Pancreas (tissue), 10 donors: ENCODE data around the gene MX2. TPM values are rescaled to one million over a fixed set of nuclear protein-coding genes. Genes with fewer than 3 reads are reported as not detected.

Source experiments
- ATAC-seq, 4 donors: fragments of 200-7000 bp; cut with Tn5 transposase; one replicate each; pipeline versions ENCODE4 v1.8.0 to v1.9.1; 2020; ENCODE audit warnings: mild to moderate bottlenecking in 4 of 4, moderate library complexity in 4 of 4
- DNase-seq, 6 donors: peaks; one replicate each; pipeline ENCODE4 v3.0.0-alpha.2; 2020
- FAIRE-seq: peaks from 2 replicates; lab custom pipeline; 2012; peaks lifted over from hg19 to GRCh38; lab: Jason Lieb, UNC
- H3K27ac ChIP-seq, 4 donors: fragments of 200-600 bp; sonication (generic); 1 replicate in 3 of 4; 2 replicates in 1 of 4; pipeline versions ENCODE4 v1.5.0 to v1.8.0; 2020
- H3K27me3 ChIP-seq, 4 donors: fragments of 200-600 bp; one replicate each; pipeline ENCODE4 v1.8.0; 2021
- H3K36me3 ChIP-seq, 3 donors: fragments of 200-600 bp; sonication (generic) in 1 of 3; one replicate each; pipeline versions ENCODE4 v1.5.0 to v1.8.0; 2020 to 2021
- H3K4me1 ChIP-seq, 3 donors: fragments of 200-600 bp; one replicate each; pipeline ENCODE4 v1.8.0; 2021
- H3K4me3 ChIP-seq, 4 donors: fragments of 200-600 bp; sonication (generic) in 2 of 4; one replicate each; pipeline versions ENCODE4 v1.5.0 to v1.8.0; 2020 to 2021
- H3K9me3 ChIP-seq, 4 donors: fragments of 200-600 bp; one replicate each; pipeline ENCODE4 v1.8.0; 2021
- CTCF ChIP-seq, 4 donors: fragments of 200-600 bp; sonication (generic) in 3 of 4; IDR thresholded peaks; one replicate each; pipeline versions ENCODE4 v1.5.0 to v1.8.0; 2021; ENCODE audit warnings: antibody characterized with exemption in 4 of 4
- WGBS, 2 donors: extraction: QIAGEN DNeasy Blood & Tissue Kit; methylation state at CpG; one replicate each; pipeline ENCODE4 v1.1.7; 2013; 5-methylcytosine and 5-hydroxymethylcytosine counted together
- intact Hi-C, 3 donors: fragments of 100-400 bp; cut with DNase I; formaldehyde crosslinking; loops; one replicate each; pipeline versions ENCODE4 v1.11.1 to v1.14.2; 2022
- polyA plus RNA-seq, 2 donors: library from polyadenylated mRNA; stranded (reverse); fragments of 200-250 nt; gene quantifications; one replicate each; pipeline ENCODE4 v1.2.3, GENCODE V29; 2013
- total RNA-seq, 6 donors: library from RNA; stranded (reverse); fragmentation: NEBNext Ultra II Directional in 4 of 6; extraction: Animal tissue kit (Norgen Biotek cat#: 25700) in 4 of 6; gene quantifications; one replicate each; pipeline versions ENCODE4 v1.2.1 to v1.2.4, GENCODE V29; 2021 to 2023
- donor health status: healthy with polysubstance abuse.
- donor health status: DM: no; HTN: no; CAD: no; lungs with moderate emphysema.
- donor health status: DM: no; HTN: no; CAD: no.
- donor health status: control.
- donor health status: control.
- donor health status: Bipolar disorder and iron deficiency.
- donor health status: DM: yes; HTN: yes; CAD: no.
- donor health status: DM: no; HTN: no; CAD: no.
- donor health status: DM: no; HTN: no; CAD: no.
- donor health status: DM: yes; HTN: yes; CAD: no.

MX2 gene
- total and polyA plus RNA-seq, 8 donors = 2.0 to 5.4 (median 4.1) TPM

GRCh38 chr21:41405321-41405720 is 43.5 kb downstream of the MX2 start:
- TF ChIP-seq CTCF (IDR thresholded peaks at IDR 0.05) = no peak
- Histone ChIP-seq H3K9me3 (no peaks in the 10 kb centered on the region), H3K36me3 (no peaks in the 10 kb centered on the region), H3K27ac (no peak overlapping the region), H3K4me1 (no peaks in the 10 kb centered on the region), H3K27me3 (no peaks in the 10 kb centered on the region), H3K4me3 (no peak overlapping the region)
- FAIRE-seq = no peak
- intact Hi-C loops = no loop called here
- no peak for DNase-seq
- 94 to 100% methylated on average over 4 of the region's 4 CpGs for WGBS, 2 donors
- no peak for ATAC-seq

GRCh38 chr21:41406340-41406739 is 44.5 kb downstream of the MX2 start:
- Histone ChIP-seq H3K27ac (no peak overlapping the region), H3K4me1 (no peaks in the 10 kb centered on the region), H3K4me3 (no peak overlapping the region), H3K27me3 (no peaks in the 10 kb centered on the region), H3K9me3 (no peaks in the 10 kb centered on the region), H3K36me3 (no peaks in the 10 kb centered on the region)
- WGBS, 2 donors = 81 to 85% methylated on average over 6 of the region's 6 CpGs
- ATAC-seq (no peak), DNase-seq (no peak), FAIRE-seq (no peak)
- intact Hi-C loops = no loop called here
- no peak for TF ChIP-seq CTCF (IDR thresholded peaks at IDR 0.05)

GRCh38 chr21:41407541-41408460 is 46.0 kb downstream of the MX2 start:
- FAIRE-seq = no peak
- no peaks in the 10 kb centered on the region for H3K9me3 ChIP-seq
- H3K27me3 ChIP-seq = no peaks in the 10 kb centered on the region
- H3K27ac ChIP-seq = no peak overlapping the region
- H3K4me3 ChIP-seq = no peak overlapping the region
- TF ChIP-seq CTCF (IDR thresholded peaks at IDR 0.05) = no peak
- no peaks in the 10 kb centered on the region for H3K4me1 ChIP-seq
- no peak for ATAC-seq
- H3K36me3 ChIP-seq = no peaks in the 10 kb centered on the region
- DNase-seq = no peak
- intact Hi-C loops = no loop called here
- 92% methylated on average over 24 of the region's 24 CpGs for WGBS, 2 donors

- no peaks in the 10 kb centered on the region for H3K9me3 ChIP-seq
- H3K27me3 ChIP-seq = no peaks in the 10 kb centered on the region
- H3K4me1 ChIP-seq = no peaks in the 10 kb centered on the region
- H3K27ac ChIP-seq = no peak overlapping the region
- 83 to 86% methylated on average over 1 of the region's 1 CpG for WGBS, 2 donors
- no peak for FAIRE-seq
- H3K4me3 ChIP-seq = no peak overlapping the region
- no peak for TF ChIP-seq CTCF (IDR thresholded peaks at IDR 0.05)
- DNase-seq = no peak
- no peaks in the 10 kb centered on the region for H3K36me3 ChIP-seq
- intact Hi-C loops = no loop called here
- no peak for ATAC-seq
These were observed 48.5 kb downstream of the MX2 start for GRCh38 chr21:41410361-41410760.
